Heart left ventricle (tissue), 16 donors: ENCODE data around the gene GRM3. TPM values are rescaled to one million over a fixed set of nuclear protein-coding genes. Genes with fewer than 3 reads are reported as not detected.
A peak's percentile ranks its signal among the peaks of the same experiment; 100 is the strongest.

ENCODE experiments used
- ATAC-seq, 4 donors: fragments of 200-7000 bp; cut with Tn5 transposase; one replicate each; pipeline ENCODE4 v1.9.1; 2020 to 2022; ENCODE audit warnings: moderate library complexity in 4 of 4, mild to moderate bottlenecking in 3 of 4, moderate number of reproducible peaks in 1 of 4
- DNase-seq, 5 donors: peaks; one replicate each; pipeline ENCODE4 v3.0.0-alpha.2; 2020
- H3K27ac ChIP-seq, 12 donors: fragments of 200-600 bp; sonication (generic) in 4 of 12; one replicate each; pipeline versions ENCODE4 v1.5.0 to v1.8.0; 2016 to 2022; ENCODE audit warnings: mild to moderate bottlenecking in 2 of 12
- H3K27me3 ChIP-seq, 9 donors: fragments of 200-600 bp; sonication (generic) in 2 of 9; one replicate each; pipeline versions ENCODE4 v1.5.1 to v1.8.0; 2016 to 2022; ENCODE audit warnings: mild to moderate bottlenecking in 3 of 9
- H3K36me3 ChIP-seq, 9 donors: fragments of 200-600 bp; sonication (generic) in 2 of 9; one replicate each; pipeline versions ENCODE4 v1.5.0 to v1.8.0; 2018 to 2022; ENCODE audit warnings: mild to moderate bottlenecking in 2 of 9
- H3K4me1 ChIP-seq, 12 donors: fragments of 200-600 bp; sonication (generic) in 4 of 12; one replicate each; pipeline versions ENCODE4 v1.5.0 to v1.8.0; 2016 to 2022; ENCODE audit warnings: mild to moderate bottlenecking in 3 of 12
- H3K4me3 ChIP-seq, 12 donors: fragments of 200-600 bp; sonication (generic) in 4 of 12; one replicate each; pipeline versions ENCODE4 v1.5.0 to v1.8.0; 2017 to 2022; ENCODE audit warnings: mild to moderate bottlenecking in 9 of 12, moderate library complexity in 4 of 12
- H3K9me3 ChIP-seq, 12 donors: fragments of 200-600 bp; sonication (generic) in 4 of 12; one replicate each; pipeline versions ENCODE4 v1.5.0 to v1.8.0; 2016 to 2022; ENCODE audit warnings: mild to moderate bottlenecking in 1 of 12
- POLR2A ChIP-seq, 2 donors: fragments of 450-650 bp; IDR thresholded peaks; one replicate each; pipeline ENCODE4 v1.6.1; 2017; ENCODE audit warnings: antibody characterized with exemption in 2 of 2, mild to moderate bottlenecking in 2 of 2, moderate library complexity in 2 of 2
- WGBS, 4 donors: extraction: QIAGEN DNeasy Blood & Tissue Kit in 2 of 4; methylation state at CpG; one replicate each; pipeline versions ENCODE4 v1.1.5 to v1.1.7; 2013 to 2018; 5-methylcytosine and 5-hydroxymethylcytosine counted together
- intact Hi-C, 10 donors: fragments of 100-400 bp; cut with DNase I; formaldehyde crosslinking; loops; one replicate each; pipeline versions ENCODE4 v1.11.1 to v1.14.2; 2022
- polyA plus RNA-seq, 2 donors: library from polyadenylated mRNA; stranded (reverse); fragments of 200-250 nt; gene quantifications; one replicate each; pipeline ENCODE4 v1.2.3, GENCODE V29; 2013
- total RNA-seq, 9 donors: library from RNA; depleted of rRNA in 2 of 9; stranded (reverse); fragments of >200 nt in 2 of 9; fragmentation: NEBNext Ultra II Directional in 3 of 9; extraction: Animal tissue kit (Norgen Biotek cat#: 25700) in 3 of 9; gene quantifications; one replicate each; pipeline versions ENCODE4 v1.1.0 to v1.2.4, GENCODE V29; 2016 to 2023
- TF ChIP-seq, protein P1 (sequence below), 12 donors: fragments of 200-600 bp; sonication (generic) in 4 of 12; IDR thresholded peaks; one replicate each; pipeline versions ENCODE4 v1.5.0 to v1.8.0; 2018 to 2022; ENCODE audit warnings: antibody characterized with exemption in 12 of 12, mild to moderate bottlenecking in 5 of 12
- donor health status: ischemic (EF 13 %, LVEDD 7.1; RV severe dilation, severe dysfunction).
- donor health status: healthy with polysubstance abuse.
- donor health status: DM: no; HTN: yes; CAD: no.
- donor health status: DM: no; HTN: no; CAD: no.
- donor health status: ischemic (EF 25% LVEDD 6.9; RV normal size, moderate dysfunction).
- donor health status: ischemic (EF 25% LVEDD 5.7; RV mildly dilated, moderate dysfunction).
- donor health status: healthy.
- donor health status: DM: yes; HTN: yes; CAD: no.
- donor health status: ischemic (EF 35%, LVEDD 5.7; RV mildly dilated, moderate dysfunction).
- donor health status: nonischemic (EF 11% LVEDD 7.7; RV severe dilation, severe dysfunction).
- donor health status: DM: yes; HTN: yes; CAD: no.
- donor health status: PGD.
- donor health status: ischemic (EF 29% LVEDD 5.4; RV normal size, mild dysfunction).
- donor health status: nonischemic (EF 23%, LVEDD 6.1; RV moderate dilation, normal function).

The GRM3 gene
- total and polyA plus RNA-seq, 11 donors = 0.03 to 0.73 TPM; not detected in 9

- WGBS, 4 donors = 73 to 80% (median 75%) methylated on average over 5 of the region's 5 CpGs
- intact Hi-C loops = no loop called here
- Histone ChIP-seq H3K4me3 (no peak overlapping the region), H3K9me3 (no peaks in the 10 kb centered on the region), H3K27me3 (peaks cover 0 to 42% (median 20%) of the 10 kb centered on the region in 9 donors), H3K36me3 (no peaks in the 10 kb centered on the region), H3K27ac (no peak overlapping the region), H3K4me1 (peaks cover 0 to 20% (median 6%) of the 10 kb centered on the region in 12 donors)
- DNase-seq (no peak), ATAC-seq (no peak)
- TF ChIP-seq POLR2A (IDR thresholded peaks at IDR 0.05) = no peak
- TF ChIP-seq, protein P1, sequence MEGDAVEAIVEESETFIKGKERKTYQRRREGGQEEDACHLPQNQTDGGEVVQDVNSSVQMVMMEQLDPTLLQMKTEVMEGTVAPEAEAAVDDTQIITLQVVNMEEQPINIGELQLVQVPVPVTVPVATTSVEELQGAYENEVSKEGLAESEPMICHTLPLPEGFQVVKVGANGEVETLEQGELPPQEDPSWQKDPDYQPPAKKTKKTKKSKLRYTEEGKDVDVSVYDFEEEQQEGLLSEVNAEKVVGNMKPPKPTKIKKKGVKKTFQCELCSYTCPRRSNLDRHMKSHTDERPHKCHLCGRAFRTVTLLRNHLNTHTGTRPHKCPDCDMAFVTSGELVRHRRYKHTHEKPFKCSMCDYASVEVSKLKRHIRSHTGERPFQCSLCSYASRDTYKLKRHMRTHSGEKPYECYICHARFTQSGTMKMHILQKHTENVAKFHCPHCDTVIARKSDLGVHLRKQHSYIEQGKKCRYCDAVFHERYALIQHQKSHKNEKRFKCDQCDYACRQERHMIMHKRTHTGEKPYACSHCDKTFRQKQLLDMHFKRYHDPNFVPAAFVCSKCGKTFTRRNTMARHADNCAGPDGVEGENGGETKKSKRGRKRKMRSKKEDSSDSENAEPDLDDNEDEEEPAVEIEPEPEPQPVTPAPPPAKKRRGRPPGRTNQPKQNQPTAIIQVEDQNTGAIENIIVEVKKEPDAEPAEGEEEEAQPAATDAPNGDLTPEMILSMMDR (IDR thresholded peaks at IDR 0.05) = no peak
Measured at GRCh38 chr7:86647385-86648094, 3.8 kb downstream of the GRM3 start.

DNA sequence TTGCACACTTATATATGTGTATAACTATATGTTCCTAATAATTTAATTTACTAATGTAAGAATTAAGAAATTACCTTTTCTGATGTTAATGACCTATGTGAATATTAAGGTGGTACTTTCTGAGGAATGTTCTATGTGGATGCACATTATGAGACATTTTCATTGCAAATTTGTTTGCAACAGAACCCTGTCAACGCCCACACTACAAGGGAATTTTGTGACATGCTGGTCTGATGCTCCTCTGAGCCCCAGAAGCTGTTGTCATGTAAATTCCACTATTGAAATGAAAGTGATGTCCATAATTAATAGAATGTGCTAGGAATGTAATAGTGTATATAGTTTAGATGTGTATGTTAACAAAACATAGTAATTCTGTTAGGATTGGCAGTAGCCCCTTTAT, 4.5 kb downstream of the GRM3 start:
- Histone ChIP-seq H3K9me3 (no peaks in the 10 kb centered on the region), H3K27ac (no peak overlapping the region), H3K36me3 (no peaks in the 10 kb centered on the region), H3K4me1 (peaks cover 0 to 20% (median 6%) of the 10 kb centered on the region in 12 donors), H3K4me3 (no peak overlapping the region), H3K27me3 (peaks cover 0 to 37% (median 18%) of the 10 kb centered on the region in 9 donors)
- no peak for ATAC-seq
- intact Hi-C loops = no loop called here
- DNase-seq = no peak
- 57 to 84% (median 73%) methylated on average over 1 of the region's 1 CpG for WGBS, 4 donors
- TF ChIP-seq, protein P1 (IDR thresholded peaks at IDR 0.05) = no peak
- TF ChIP-seq POLR2A (IDR thresholded peaks at IDR 0.05) = no peak

DNA sequence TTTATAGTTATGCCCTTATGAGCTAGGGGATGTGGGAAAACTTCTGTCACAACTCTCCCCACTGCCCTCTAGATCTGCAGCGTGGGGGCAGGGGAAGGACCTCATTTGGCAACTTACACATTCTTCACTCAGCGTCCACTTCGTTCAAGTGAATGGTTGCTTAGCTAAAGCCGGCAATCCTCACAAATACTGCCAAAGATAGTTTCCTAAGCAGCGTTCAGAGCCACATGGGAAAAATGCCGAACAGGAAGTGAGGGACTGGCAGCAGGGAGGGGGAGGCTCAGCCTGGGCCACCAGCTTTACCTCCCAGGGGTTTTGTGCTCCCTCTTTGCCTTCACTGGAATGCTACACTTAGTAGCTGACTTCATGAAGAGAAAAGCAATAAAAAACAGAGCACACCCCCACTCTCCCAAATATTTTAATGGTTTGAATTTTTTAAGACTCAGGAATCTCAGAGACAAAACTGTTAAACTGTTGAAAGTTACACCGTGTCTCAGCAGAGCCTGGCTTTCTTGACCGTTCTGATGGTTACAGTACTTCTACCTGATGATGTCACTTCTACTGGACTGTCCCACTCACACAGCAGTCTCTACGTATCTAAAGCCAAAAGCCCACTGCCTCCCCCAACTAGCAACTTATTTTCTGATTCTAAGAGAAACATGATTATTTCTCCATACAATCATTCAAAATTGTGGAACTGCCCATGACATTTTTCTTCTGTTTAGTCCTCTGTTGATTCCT, 10.4 kb downstream of the GRM3 start:
- ATAC-seq = peak in 2 of 4 donors; percentile 33 to 38
- H3K4me3 ChIP-seq = peak overlapping the region in 3 of 12 donors; percentile 14 to 19 (median 19)
- H3K36me3 ChIP-seq = no peaks in the 10 kb centered on the region
- H3K27me3 ChIP-seq = no peaks in the 10 kb centered on the region
- H3K4me1 ChIP-seq = peaks cover 0 to 5% (median 0%) of the 10 kb centered on the region in 12 donors
- intact Hi-C loops = no loop called here
- no peak overlapping the region for H3K27ac ChIP-seq
- WGBS, 4 donors = 17 to 33% (median 26%) methylated on average over 9 of the region's 9 CpGs
- no peaks in the 10 kb centered on the region for H3K9me3 ChIP-seq
- DNase-seq = peak in 2 of 5 donors; percentile 26 to 28
- no peak for TF ChIP-seq POLR2A (IDR thresholded peaks at IDR 0.05)
- TF ChIP-seq, protein P1 (IDR thresholded peaks at IDR 0.05) = no peak

- DNase-seq = no peak
- no peak for ATAC-seq
- TF ChIP-seq POLR2A (IDR thresholded peaks at IDR 0.05) = no peak
- TF ChIP-seq, protein P1 (IDR thresholded peaks at IDR 0.05) = no peak
- H3K36me3 ChIP-seq = no peaks in the 10 kb centered on the region
- H3K9me3 ChIP-seq = no peaks in the 10 kb centered on the region
- no peak overlapping the region for H3K4me3 ChIP-seq
- intact Hi-C loops = no loop called here
- 74 to 84% (median 83%) methylated on average over 2 of the region's 2 CpGs for WGBS, 4 donors
- H3K4me1 ChIP-seq = peaks cover 0 to 5% (median 0%) of the 10 kb centered on the region in 12 donors
- H3K27me3 ChIP-seq = no peaks in the 10 kb centered on the region
- no peak overlapping the region for H3K27ac ChIP-seq
Measured at GRCh38 chr7:86657948-86658347, 14.2 kb downstream of the GRM3 start.
